Kidney (tissue), 14 donors: Measurements from ENCODE around the gene PAIP2B. TPM values are rescaled to one million over a fixed set of nuclear protein-coding genes. Genes with fewer than 3 reads are reported as not detected.

Experiments
- DNase-seq, 5 donors: peaks; one replicate each; pipeline ENCODE4 v3.0.0-alpha.2; 2013 to 2020
- FAIRE-seq: peaks from 2 replicates; lab custom pipeline; 2012; peaks lifted over from hg19 to GRCh38; lab: Jason Lieb, UNC
- H3K27ac ChIP-seq, 2 donors: one replicate each; pipeline ENCODE4 v1.7.0; 2013; ENCODE audit warnings: low read depth in 2 of 2, low read length in 2 of 2, inconsistent platforms in 1 of 2
- H3K27me3 ChIP-seq: one replicate; pipeline ENCODE4 v1.7.1; 2013; ENCODE audit warnings: low read length, inconsistent platforms; ENCODE audit not compliant: control insufficient read depth, insufficient read depth
- H3K36me3 ChIP-seq, 3 donors: one replicate each; pipeline versions ENCODE4 v1.7.0 to v1.7.1; 2013; ENCODE audit warnings: low read length in 3 of 3, control low read depth in 1 of 3, inconsistent platforms in 1 of 3; ENCODE audit not compliant: insufficient read depth in 3 of 3, control insufficient read depth in 2 of 3
- H3K4me1 ChIP-seq, 3 donors: one replicate each; pipeline versions ENCODE4 v1.7.0 to v1.7.1; 2013; ENCODE audit warnings: low read length in 3 of 3, inconsistent platforms in 1 of 3, low read depth in 1 of 3; ENCODE audit not compliant: control insufficient read depth in 2 of 3, insufficient read depth in 2 of 3
- H3K4me3 ChIP-seq, 3 donors: one replicate each; pipeline versions ENCODE4 v1.7.0 to v1.8.1; 2013; ENCODE audit warnings: low read length in 3 of 3, control low read depth in 1 of 3, inconsistent platforms in 1 of 3
- H3K9ac ChIP-seq, 3 donors: one replicate each; pipeline versions ENCODE4 v1.7.0 to v1.7.1; 2013; ENCODE audit warnings: low read length in 3 of 3, control low read depth in 1 of 3, inconsistent platforms in 1 of 3
- H3K9me3 ChIP-seq, 3 donors: one replicate each; pipeline versions ENCODE4 v1.7.0 to v1.7.1; 2013; ENCODE audit warnings: low read length in 3 of 3, control low read depth in 1 of 3, inconsistent platforms in 1 of 3; ENCODE audit not compliant: control insufficient read depth in 2 of 3, insufficient read depth in 1 of 3
- CTCF ChIP-seq: IDR thresholded peaks from 3 replicates; pipeline ENCODE4 v1.5.1; 2012; ENCODE audit warnings: mild to moderate bottlenecking, moderate library complexity, borderline replicate concordance; ENCODE audit not compliant: insufficient read depth; ENCODE audit errors: extremely low read depth
- intact Hi-C: fragments of 100-400 bp; cut with DNase I; formaldehyde crosslinking; loops from one replicate; pipeline ENCODE4 v1.11.1; 2022
- polyA plus RNA-seq: library from polyadenylated mRNA; stranded (reverse); fragments of 350-450 nt; fragmentation: Illumina TruSeq; extraction: RNeasy Lipid Tissue Mini Kit (QIAGEN cat#74804); gene quantifications from one replicate; pipeline ENCODE4 v1.2.3, GENCODE V29; 2014; ENCODE audit warnings: low read depth, low replicate concordance; ENCODE audit not compliant: insufficient read depth
- total RNA-seq: library from RNA; stranded (reverse); fragmentation: NEBNext Ultra II Directional; extraction: Animal tissue kit (Norgen Biotek cat#: 25700); gene quantifications from one replicate; pipeline ENCODE4 v1.2.1, GENCODE V29; 2021
- donor health status: control.
- donor health status: control.
- donor health status: control.
- donor health status: control.
- donor health status: control.
- donor health status: DM: yes; HTN: yes; CAD: no.
- donor health status: Normal renal cell carcinoma (clear cell type).

The PAIP2B gene
- total and polyA plus RNA-seq, 2 donors from 2014 or later: 9.3 to 10.6 TPM

- Histone ChIP-seq H3K27ac (no peak overlapping the region), H3K9ac (no peak overlapping the region), H3K4me3 (no peak overlapping the region), H3K27me3 (no peaks in the 10 kb centered on the region), H3K4me1 (no peaks in the 10 kb centered on the region), H3K36me3 (peaks cover 17 to 57% (median 55%) of the 10 kb centered on the region in 3 donors), H3K9me3 (no peaks in the 10 kb centered on the region)
- intact Hi-C loops: no loop called here
- FAIRE-seq (no peak), DNase-seq (no peak)
- TF ChIP-seq CTCF: no peak
These were observed 83.1 kb downstream of the PAIP2B start for GRCh38 chr2:71143782-71144181.

- DNase-seq: no peak
- no peak for FAIRE-seq
- H3K27ac ChIP-seq: no peak overlapping the region
- no peaks in the 10 kb centered on the region for H3K27me3 ChIP-seq
- H3K4me3 ChIP-seq: no peak overlapping the region
- no peak for TF ChIP-seq CTCF
- intact Hi-C loops: no loop called here
- no peaks in the 10 kb centered on the region for H3K9me3 ChIP-seq
- H3K9ac ChIP-seq: no peak overlapping the region
- H3K36me3 ChIP-seq: peaks cover 13 to 33% (median 20%) of the 10 kb centered on the region in 3 donors
- peaks cover 0 to 10% (median 6%) of the 10 kb centered on the region in 3 donors for H3K4me1 ChIP-seq
These were observed 90.7 kb downstream of the PAIP2B start for GRCh38 chr2:71136174-71136573.

- peaks cover 0 to 15% (median 11%) of the 10 kb centered on the region in 3 donors for H3K4me1 ChIP-seq
- no peak for FAIRE-seq
These were observed 93.3 kb downstream of the PAIP2B start for GRCh38 chr2:71133603-71134002.

More at GRCh38 chr2:71133603-71134002, 93.3 kb downstream of the PAIP2B start:
- Histone ChIP-seq H3K9ac (no peak overlapping the region), H3K27ac (no peak overlapping the region), H3K27me3 (no peaks in the 10 kb centered on the region), H3K36me3 (peaks cover 8 to 18% (median 8%) of the 10 kb centered on the region in 3 donors), H3K9me3 (no peaks in the 10 kb centered on the region), H3K4me3 (no peak overlapping the region)
- no peak for TF ChIP-seq CTCF
- intact Hi-C loops: no loop called here
- DNase-seq: no peak

Other genes with a start within 250 kb of the PAIP2B start
- 1.3 TPM for gene ANKRD53, start 248.5 kb downstream of the PAIP2B start, total RNA-seq
- gene ANKRD53, start 248.5 kb downstream of the PAIP2B start, polyA plus RNA-seq: 2.1 TPM
- 56.1 TPM for gene TEX261, start 232.2 kb downstream of the PAIP2B start, total RNA-seq
- 35.9 TPM for gene TEX261, start 232.2 kb downstream of the PAIP2B start, polyA plus RNA-seq
- gene NAGK, start 158.5 kb downstream of the PAIP2B start, total RNA-seq: 113 TPM
- gene NAGK, start 158.5 kb downstream of the PAIP2B start, polyA plus RNA-seq: 102 TPM
- 20.3 TPM for gene MCEE, start 96.9 kb downstream of the PAIP2B start, total RNA-seq
- 29.0 TPM for gene MCEE, start 96.9 kb downstream of the PAIP2B start, polyA plus RNA-seq
- 32.3 TPM for gene MPHOSPH10, start 96.5 kb downstream of the PAIP2B start, total RNA-seq
- 14.6 TPM for gene MPHOSPH10, start 96.5 kb downstream of the PAIP2B start, polyA plus RNA-seq
- gene ZNF638, start 104.7 kb upstream of the PAIP2B start, total RNA-seq: 122 TPM
- gene ZNF638, start 104.7 kb upstream of the PAIP2B start, polyA plus RNA-seq: 84.8 TPM
- 19.8 TPM for gene DYSF, start 226.5 kb upstream of the PAIP2B start, total RNA-seq
- 11.3 TPM for gene DYSF, start 226.5 kb upstream of the PAIP2B start, polyA plus RNA-seq